Neural cell (in vitro differentiated cells): ENCODE results near the gene DNMT3A. TPM values are rescaled to one million over a fixed set of nuclear protein-coding genes. Genes with fewer than 3 reads are reported as not detected.

ENCODE experiments used
- H2AFZ ChIP-seq: fragments of 200-600, 300-800 bp; sonication (generic), shearing (Covaris generic); 2 replicates; pipeline ENCODE4 v1.6.0; 2014; ENCODE audit warnings: low read depth, mild to moderate bottlenecking, antibody characterized with exemption, low read length, moderate library complexity
- H3F3A ChIP-seq: fragments of 200-600 bp; shearing (Covaris generic); 2 replicates; pipeline ENCODE4 v1.6.1; 2016; ENCODE audit warnings: mild to moderate bottlenecking, moderate library complexity, mixed read lengths, antibody characterized with exemption, low read length; ENCODE audit not compliant: insufficient read depth, poor library complexity, severe bottlenecking
- H3K27ac ChIP-seq: fragments of 200-600, 300-800 bp; sonication (generic), shearing (Covaris generic); 2 replicates; pipeline ENCODE4 v1.5.1; 2014; ENCODE audit warnings: mild to moderate bottlenecking, low read length, moderate library complexity
- H3K27me3 ChIP-seq: fragments of 300-800, 200-600 bp; sonication (generic), shearing (Covaris generic); 2 replicates; pipeline ENCODE4 v1.6.0; 2014; ENCODE audit warnings: mild to moderate bottlenecking, low read depth, low read length, moderate library complexity; ENCODE audit not compliant: insufficient read depth
- H3K36me3 ChIP-seq: fragments of 300-800, 200-600 bp; sonication (generic), shearing (Covaris generic); 2 replicates; pipeline ENCODE4 v1.5.1; 2014; ENCODE audit warnings: mild to moderate bottlenecking, antibody characterized with exemption, low read length, moderate library complexity; ENCODE audit not compliant: insufficient read depth
- H3K4me2 ChIP-seq: fragments of 300-800, 200-600 bp; sonication (generic), shearing (Covaris generic); 2 replicates; pipeline ENCODE4 v1.6.0; 2014; ENCODE audit warnings: mild to moderate bottlenecking, low read length
- H3K4me3 ChIP-seq: fragments of 300-800, 200-600 bp; sonication (generic), shearing (Covaris generic); 2 replicates; pipeline ENCODE4 v1.5.1; 2014; ENCODE audit warnings: mild to moderate bottlenecking, low read length, moderate library complexity
- H3K79me2 ChIP-seq: fragments of 200-600 bp; shearing (Covaris generic); replicated peaks from 2 replicates; pipeline ENCODE4 v1.6.0; 2014; ENCODE audit warnings: mild to moderate bottlenecking, low read length, moderate library complexity; ENCODE audit not compliant: insufficient read depth
- H3K9ac ChIP-seq: fragments of 300-800, 200-600 bp; sonication (generic), shearing (Covaris generic); 2 replicates; pipeline ENCODE4 v1.6.1; 2016; ENCODE audit warnings: mild to moderate bottlenecking, low read length, mixed read lengths
- H3K9me2 ChIP-seq: fragments of 200-600 bp; shearing (Covaris generic); 2 replicates; pipeline ENCODE4 v1.6.1; 2016; ENCODE audit warnings: mild to moderate bottlenecking, low read length, mixed read lengths; ENCODE audit not compliant: insufficient read depth
- H3K9me3 ChIP-seq: fragments of 200-600, 300-800 bp; sonication (generic), shearing (Covaris generic); 2 replicates; pipeline ENCODE4 v1.6.1; 2016; ENCODE audit warnings: mild to moderate bottlenecking, mixed run types, low read length, moderate library complexity, mixed read lengths
- H4K20me1 ChIP-seq: fragments of 200-600 bp; shearing (Covaris generic); 2 replicates; pipeline ENCODE4 v1.6.1; 2016; ENCODE audit warnings: mild to moderate bottlenecking, mixed run types; ENCODE audit not compliant: insufficient read depth
- EP300 ChIP-seq: fragments of 450-650 bp; conservative IDR thresholded peaks from 2 replicates; pipeline ENCODE4 v1.6.1; 2014; ENCODE audit warnings: antibody characterized with exemption, mild to moderate bottlenecking, moderate library complexity; ENCODE audit not compliant: poor library complexity, severe bottlenecking
- EZH2 ChIP-seq: fragments of 200-600, 300-800 bp; shearing (Covaris generic), sonication (generic); IDR thresholded peaks from 2 replicates; pipeline ENCODE4 v1.6.1; 2014; ENCODE audit warnings: antibody characterized with exemption, low read length, borderline replicate concordance, mild to moderate bottlenecking; ENCODE audit not compliant: insufficient read depth, poor library complexity, severe bottlenecking
- MXI1 ChIP-seq: fragments of 450-650 bp; conservative IDR thresholded peaks from 2 replicates; pipeline ENCODE4 v1.6.1; 2014; ENCODE audit warnings: antibody characterized with exemption, mild to moderate bottlenecking; ENCODE audit not compliant: poor library complexity, severe bottlenecking
- POLR2AphosphoS5 ChIP-seq: IDR thresholded peaks from 2 replicates; pipeline ENCODE4 v1.6.1; 2012
- SMC3 ChIP-seq: fragments of 450-650 bp; conservative IDR thresholded peaks from 2 replicates; pipeline ENCODE4 v1.6.1; 2014; ENCODE audit warnings: antibody characterized with exemption, mild to moderate bottlenecking, moderate library complexity; ENCODE audit not compliant: poor library complexity
- TAF1 ChIP-seq: IDR thresholded peaks from 2 replicates; pipeline ENCODE4 v1.6.1; 2012; ENCODE audit warnings: low read depth
- polyA plus RNA-seq: library from polyadenylated mRNA; depleted of rRNA; stranded (reverse); fragments of >200 nt; gene quantifications from 2 replicates; pipeline ENCODE4 v1.2.3, GENCODE V29; 2014
- TF ChIP-seq, protein P1 (sequence below): fragments of 450-650 bp; IDR thresholded peaks from 2 replicates; pipeline ENCODE4 v1.5.1; 2014; ENCODE audit warnings: antibody characterized with exemption, mild to moderate bottlenecking, moderate library complexity; ENCODE audit not compliant: poor library complexity, severe bottlenecking
- TF ChIP-seq, protein P2 (sequence below): IDR thresholded peaks from 2 replicates; pipeline ENCODE4 v1.6.1; 2012; ENCODE audit warnings: borderline replicate concordance

Gene DNMT3A
- polyA plus RNA-seq, 1 donor from 2014 or later = 33.0 TPM

DNA sequence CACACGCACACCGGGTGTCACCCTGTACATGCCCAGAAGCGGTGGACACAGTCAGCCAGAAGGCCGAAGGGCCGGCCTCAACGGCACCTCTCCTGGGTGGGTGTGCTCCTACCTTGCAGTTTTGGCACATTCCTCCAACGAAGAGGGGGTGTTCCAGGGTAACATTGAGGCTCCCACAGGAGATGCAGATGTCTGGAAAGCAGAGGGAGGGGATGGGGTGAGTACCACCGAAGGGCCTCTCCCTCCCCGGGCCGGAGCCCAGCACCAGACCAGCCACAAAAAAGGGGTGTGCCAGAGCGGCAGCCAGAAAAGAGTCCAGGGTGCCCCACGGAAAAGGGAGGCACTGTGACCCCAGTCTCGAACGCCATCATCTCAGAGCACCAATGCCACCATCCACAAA lies 96.6 kb downstream of the DNMT3A start:
- no peaks in the 10 kb centered on the region for H3F3A ChIP-seq
- no peak overlapping the region for H3K4me3 ChIP-seq
- no peaks in the 10 kb centered on the region for H3K9me3 ChIP-seq
- no peaks in the 10 kb centered on the region for H3K27me3 ChIP-seq
- no peak overlapping the region for H3K9ac ChIP-seq
- H3K36me3 ChIP-seq = no peaks in the 10 kb centered on the region
- TF ChIP-seq POLR2AphosphoS5 = no peak
- TF ChIP-seq, protein P1, sequence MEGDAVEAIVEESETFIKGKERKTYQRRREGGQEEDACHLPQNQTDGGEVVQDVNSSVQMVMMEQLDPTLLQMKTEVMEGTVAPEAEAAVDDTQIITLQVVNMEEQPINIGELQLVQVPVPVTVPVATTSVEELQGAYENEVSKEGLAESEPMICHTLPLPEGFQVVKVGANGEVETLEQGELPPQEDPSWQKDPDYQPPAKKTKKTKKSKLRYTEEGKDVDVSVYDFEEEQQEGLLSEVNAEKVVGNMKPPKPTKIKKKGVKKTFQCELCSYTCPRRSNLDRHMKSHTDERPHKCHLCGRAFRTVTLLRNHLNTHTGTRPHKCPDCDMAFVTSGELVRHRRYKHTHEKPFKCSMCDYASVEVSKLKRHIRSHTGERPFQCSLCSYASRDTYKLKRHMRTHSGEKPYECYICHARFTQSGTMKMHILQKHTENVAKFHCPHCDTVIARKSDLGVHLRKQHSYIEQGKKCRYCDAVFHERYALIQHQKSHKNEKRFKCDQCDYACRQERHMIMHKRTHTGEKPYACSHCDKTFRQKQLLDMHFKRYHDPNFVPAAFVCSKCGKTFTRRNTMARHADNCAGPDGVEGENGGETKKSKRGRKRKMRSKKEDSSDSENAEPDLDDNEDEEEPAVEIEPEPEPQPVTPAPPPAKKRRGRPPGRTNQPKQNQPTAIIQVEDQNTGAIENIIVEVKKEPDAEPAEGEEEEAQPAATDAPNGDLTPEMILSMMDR = no peak
- TF ChIP-seq EP300 = no peak
- TF ChIP-seq TAF1 = no peak
- TF ChIP-seq, protein P2, sequence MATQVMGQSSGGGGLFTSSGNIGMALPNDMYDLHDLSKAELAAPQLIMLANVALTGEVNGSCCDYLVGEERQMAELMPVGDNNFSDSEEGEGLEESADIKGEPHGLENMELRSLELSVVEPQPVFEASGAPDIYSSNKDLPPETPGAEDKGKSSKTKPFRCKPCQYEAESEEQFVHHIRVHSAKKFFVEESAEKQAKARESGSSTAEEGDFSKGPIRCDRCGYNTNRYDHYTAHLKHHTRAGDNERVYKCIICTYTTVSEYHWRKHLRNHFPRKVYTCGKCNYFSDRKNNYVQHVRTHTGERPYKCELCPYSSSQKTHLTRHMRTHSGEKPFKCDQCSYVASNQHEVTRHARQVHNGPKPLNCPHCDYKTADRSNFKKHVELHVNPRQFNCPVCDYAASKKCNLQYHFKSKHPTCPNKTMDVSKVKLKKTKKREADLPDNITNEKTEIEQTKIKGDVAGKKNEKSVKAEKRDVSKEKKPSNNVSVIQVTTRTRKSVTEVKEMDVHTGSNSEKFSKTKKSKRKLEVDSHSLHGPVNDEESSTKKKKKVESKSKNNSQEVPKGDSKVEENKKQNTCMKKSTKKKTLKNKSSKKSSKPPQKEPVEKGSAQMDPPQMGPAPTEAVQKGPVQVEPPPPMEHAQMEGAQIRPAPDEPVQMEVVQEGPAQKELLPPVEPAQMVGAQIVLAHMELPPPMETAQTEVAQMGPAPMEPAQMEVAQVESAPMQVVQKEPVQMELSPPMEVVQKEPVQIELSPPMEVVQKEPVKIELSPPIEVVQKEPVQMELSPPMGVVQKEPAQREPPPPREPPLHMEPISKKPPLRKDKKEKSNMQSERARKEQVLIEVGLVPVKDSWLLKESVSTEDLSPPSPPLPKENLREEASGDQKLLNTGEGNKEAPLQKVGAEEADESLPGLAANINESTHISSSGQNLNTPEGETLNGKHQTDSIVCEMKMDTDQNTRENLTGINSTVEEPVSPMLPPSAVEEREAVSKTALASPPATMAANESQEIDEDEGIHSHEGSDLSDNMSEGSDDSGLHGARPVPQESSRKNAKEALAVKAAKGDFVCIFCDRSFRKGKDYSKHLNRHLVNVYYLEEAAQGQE = no peak
- no peak for TF ChIP-seq SMC3
- H2AFZ ChIP-seq = no peak overlapping the region
- no peak overlapping the region for H3K4me2 ChIP-seq
- H3K27ac ChIP-seq = no peak overlapping the region
- H3K9me2 ChIP-seq = no peaks in the 10 kb centered on the region
- H3K79me2 ChIP-seq = peaks cover 14% of the 10 kb centered on the region
- no peaks in the 10 kb centered on the region for H4K20me1 ChIP-seq

DNA sequence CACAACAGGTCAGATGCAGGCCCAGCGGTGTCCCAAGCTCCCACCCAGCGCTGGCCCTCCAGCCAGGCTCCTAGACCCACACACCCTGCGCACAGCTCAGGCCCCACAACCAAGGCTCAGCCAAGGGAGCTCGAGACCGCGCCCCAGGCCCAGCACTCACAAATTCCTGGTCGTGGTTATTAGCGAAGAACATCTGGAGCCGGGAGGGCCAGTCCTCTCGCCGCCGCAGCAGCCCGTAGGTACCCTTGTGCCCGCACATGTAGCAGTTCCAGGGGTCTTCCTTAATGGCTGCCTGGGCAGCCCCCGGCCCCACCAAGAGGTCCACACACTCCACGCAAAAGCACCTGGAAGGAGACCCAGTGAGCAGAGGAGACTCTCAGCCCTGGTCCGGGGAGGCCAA lies 97.7 kb downstream of the DNMT3A start:
- Histone ChIP-seq H4K20me1 (no peaks in the 10 kb centered on the region), H3K4me2 (no peak overlapping the region), H2AFZ (no peak overlapping the region), H3K4me3 (no peak overlapping the region), H3K36me3 (no peaks in the 10 kb centered on the region), H3K27me3 (no peaks in the 10 kb centered on the region), H3K9ac (no peak overlapping the region), H3K9me3 (no peaks in the 10 kb centered on the region), H3K27ac (no peak overlapping the region), H3F3A (no peaks in the 10 kb centered on the region), H3K79me2 (peaks cover 2% of the 10 kb centered on the region), H3K9me2 (no peaks in the 10 kb centered on the region)
- TF ChIP-seq EZH2 (no peak), MXI1 (no peak), TAF1 (no peak), POLR2AphosphoS5 (no peak)
- TF ChIP-seq, protein P2 = no peak
